ENCODE measurements around the gene GAL3ST3. TPM values are rescaled to one million over a fixed set of nuclear protein-coding genes. Genes with fewer than 3 reads are reported as not detected.

Gene GAL3ST3
- total RNA-seq, 1 donor from 2014 or later: under 0.01 TPM

DNA sequence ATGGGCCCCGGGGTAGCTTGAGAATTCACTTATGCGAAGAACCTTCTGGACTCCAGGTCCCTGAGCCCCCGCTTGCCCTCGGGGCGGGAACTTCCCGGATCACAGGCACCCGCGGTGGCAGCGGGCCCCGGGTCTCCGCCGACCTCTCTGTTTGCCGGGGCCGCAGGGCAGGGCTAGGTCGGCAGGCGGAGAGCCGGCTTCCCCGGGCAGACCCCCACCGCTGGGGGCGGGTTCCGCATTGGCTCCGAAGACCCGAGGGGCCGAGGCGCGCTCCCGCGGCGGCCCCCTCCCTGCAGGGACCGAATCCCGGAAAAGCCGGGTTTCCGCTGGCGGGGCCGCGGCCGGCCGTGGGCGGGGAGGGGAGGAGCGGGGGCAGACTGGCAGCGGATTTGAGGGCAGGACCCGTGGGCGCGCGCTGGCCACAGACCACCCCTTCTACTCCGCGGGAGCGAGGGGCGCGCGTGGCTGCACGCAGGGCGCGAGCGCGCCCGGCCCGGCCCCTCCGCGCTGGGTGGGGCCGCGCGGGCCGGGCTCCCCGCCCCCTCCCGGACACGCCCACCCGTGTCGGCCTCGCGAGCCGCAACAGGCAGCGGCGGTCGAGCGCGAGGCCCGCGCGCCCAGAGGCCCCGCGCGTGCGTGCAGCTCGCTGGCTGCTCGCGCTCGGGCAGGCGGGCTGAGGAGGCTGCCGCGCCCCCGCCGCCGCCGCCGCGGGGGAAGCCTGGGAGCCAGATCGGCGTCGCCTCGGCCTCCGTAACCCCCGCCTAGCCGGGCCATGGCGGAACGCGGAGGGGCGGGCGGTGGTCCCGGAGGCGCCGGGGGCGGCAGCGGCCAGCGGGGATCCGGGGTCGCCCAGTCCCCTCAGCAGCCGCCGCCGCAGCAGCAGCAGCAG, 21.0 kb upstream of the GAL3ST3 start, which contains the start of gene PACS1:
Gene PACS1 (plus strand): TSS at position 558 of the 889 bp plus-strand sequence. CDS start 215 bp downstream, at position 773.
- Histone ChIP-seq H3K4me3 (ENCODE audit: low read length in 3 of 3) (peak within 1 kb of the TSS; percentile 75 to 77 (median 75)), H3K4me1 (ENCODE audit: control insufficient read depth in 3 of 3, insufficient read depth in 3 of 3, low read length in 3 of 3) (peaks cover 24 to 31% (median 26%) of the 10 kb centered on the region in 3 donors), H3K27me3 (ENCODE audit: control insufficient read depth in 3 of 3, insufficient read depth in 3 of 3, low read length in 3 of 3) (no peaks in the 10 kb centered on the region)

DNA sequence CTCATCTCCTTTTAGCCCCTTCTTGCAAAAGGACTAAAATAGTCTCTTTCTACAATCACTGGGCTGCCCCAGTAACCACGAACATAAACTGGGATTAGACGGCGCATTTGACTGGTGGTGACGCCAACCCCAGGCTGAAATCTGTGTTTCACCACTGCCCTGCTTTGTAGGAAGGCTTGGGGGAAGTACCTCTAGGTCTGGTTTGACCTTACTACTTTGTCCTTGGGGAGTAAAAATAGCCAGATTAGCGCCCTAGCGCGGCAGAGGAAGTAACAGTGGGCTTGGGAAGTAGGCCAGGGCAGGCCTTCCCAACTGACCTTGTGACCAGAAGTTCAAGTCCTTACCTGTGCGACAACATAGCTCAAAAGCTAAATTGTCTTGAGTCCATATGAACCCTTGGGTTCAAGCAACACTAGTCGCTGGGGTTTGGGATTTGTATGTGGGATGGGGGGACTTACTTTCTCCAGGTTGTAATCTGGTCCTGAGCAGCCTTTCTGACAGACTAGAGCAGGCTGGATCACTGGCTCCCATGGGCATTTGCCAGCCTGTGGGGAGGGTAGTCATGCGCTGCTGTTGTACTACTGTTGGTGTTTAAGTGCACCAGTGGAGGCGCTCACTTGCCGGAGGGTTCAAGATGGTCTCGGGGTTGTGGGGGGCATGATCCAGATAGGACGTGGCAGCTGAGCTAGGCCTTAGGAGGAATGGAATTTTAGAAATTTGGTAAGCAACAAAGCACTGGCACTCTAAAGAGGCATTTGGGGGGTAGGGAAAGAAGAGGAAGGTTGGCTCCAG, 20.2 kb upstream of the GAL3ST3 start:
- H3K27me3 ChIP-seq (ENCODE audit: control insufficient read depth in 3 of 3, insufficient read depth in 3 of 3, low read length in 3 of 3): no peaks in the 10 kb centered on the region

More for the DNA sequence above, 21.0 kb upstream of the GAL3ST3 start, which contains the start of gene PACS1:
- Histone ChIP-seq H3K9ac (ENCODE audit: low read depth in 1 of 3, low read length in 3 of 3) (peak within 1 kb of the TSS; percentile 73 to 80 (median 78)), H3K9me3 (ENCODE audit: control insufficient read depth in 3 of 3, low read length in 3 of 3) (no peaks in the 10 kb centered on the region), H3K36me3 (ENCODE audit: control insufficient read depth in 3 of 3, insufficient read depth in 3 of 3, low read length in 3 of 3) (peaks cover 24 to 42% (median 25%) of the 10 kb centered on the region in 3 donors), H3K27ac (ENCODE audit: low read depth, low read length) (peak within 1 kb of the TSS; percentile 83)

DNA sequence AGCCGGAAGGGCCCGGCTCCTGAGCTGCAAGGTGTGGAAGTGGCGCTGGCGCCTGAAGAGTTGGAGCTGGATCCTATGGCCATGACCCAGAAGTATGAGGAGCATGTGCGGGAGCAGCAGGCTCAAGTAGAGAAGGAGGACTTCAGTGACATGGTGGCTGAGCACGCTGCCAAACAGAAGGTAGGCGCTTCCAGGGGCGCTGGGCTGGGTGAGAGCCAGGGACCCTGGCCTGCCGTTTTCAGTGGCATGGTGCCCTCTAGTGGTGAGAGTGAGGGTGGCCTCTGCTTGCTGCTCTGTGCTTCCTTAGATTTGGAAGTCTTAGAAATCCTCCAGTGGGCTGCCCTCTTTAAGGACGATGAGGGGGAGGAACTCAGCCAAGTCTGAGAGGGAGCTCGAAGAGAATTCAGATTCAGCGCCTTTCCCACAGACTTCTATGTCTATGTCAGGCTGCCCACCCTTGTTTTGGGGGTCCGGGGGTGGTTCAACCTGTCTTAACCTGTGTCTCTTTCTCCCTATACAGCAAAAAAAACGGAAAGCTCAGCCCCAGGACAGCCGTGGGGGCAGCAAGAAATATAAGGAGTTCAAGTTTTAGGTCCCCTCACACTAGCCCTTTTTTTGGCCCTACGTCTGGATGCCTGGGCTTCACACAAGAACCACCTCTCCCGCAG, 19.3 kb upstream of the GAL3ST3 start:
- Histone ChIP-seq H3K27ac (ENCODE audit: low read depth, low read length) (peak overlapping the region; percentile 83), H3K4me1 (ENCODE audit: control insufficient read depth in 3 of 3, insufficient read depth in 3 of 3, low read length in 3 of 3) (peaks cover 24 to 31% (median 26%) of the 10 kb centered on the region in 3 donors), H3K27me3 (ENCODE audit: control insufficient read depth in 3 of 3, insufficient read depth in 3 of 3, low read length in 3 of 3) (no peaks in the 10 kb centered on the region), H3K9me3 (ENCODE audit: control insufficient read depth in 3 of 3, low read length in 3 of 3) (no peaks in the 10 kb centered on the region), H3K36me3 (ENCODE audit: control insufficient read depth in 3 of 3, insufficient read depth in 3 of 3, low read length in 3 of 3) (peaks cover 33 to 46% (median 35%) of the 10 kb centered on the region in 3 donors), H3K4me3 (ENCODE audit: low read length in 3 of 3) (no peak overlapping the region), H3K9ac (ENCODE audit: low read depth in 1 of 3, low read length in 3 of 3) (peak overlapping the region; percentile 28 to 78 (median 58))

More for the DNA sequence above, 20.2 kb upstream of the GAL3ST3 start:
- Histone ChIP-seq H3K27ac (ENCODE audit: low read depth, low read length) (peak overlapping the region; percentile 83), H3K4me1 (ENCODE audit: control insufficient read depth in 3 of 3, insufficient read depth in 3 of 3, low read length in 3 of 3) (peaks cover 24 to 31% (median 26%) of the 10 kb centered on the region in 3 donors), H3K36me3 (ENCODE audit: control insufficient read depth in 3 of 3, insufficient read depth in 3 of 3, low read length in 3 of 3) (peaks cover 25 to 40% (median 27%) of the 10 kb centered on the region in 3 donors), H3K4me3 (ENCODE audit: low read length in 3 of 3) (peak overlapping the region; percentile 36 to 75 (median 55)), H3K9me3 (ENCODE audit: control insufficient read depth in 3 of 3, low read length in 3 of 3) (no peaks in the 10 kb centered on the region), H3K9ac (ENCODE audit: low read depth in 1 of 3, low read length in 3 of 3) (peak overlapping the region; percentile 58 to 78 (median 73))

DNA sequence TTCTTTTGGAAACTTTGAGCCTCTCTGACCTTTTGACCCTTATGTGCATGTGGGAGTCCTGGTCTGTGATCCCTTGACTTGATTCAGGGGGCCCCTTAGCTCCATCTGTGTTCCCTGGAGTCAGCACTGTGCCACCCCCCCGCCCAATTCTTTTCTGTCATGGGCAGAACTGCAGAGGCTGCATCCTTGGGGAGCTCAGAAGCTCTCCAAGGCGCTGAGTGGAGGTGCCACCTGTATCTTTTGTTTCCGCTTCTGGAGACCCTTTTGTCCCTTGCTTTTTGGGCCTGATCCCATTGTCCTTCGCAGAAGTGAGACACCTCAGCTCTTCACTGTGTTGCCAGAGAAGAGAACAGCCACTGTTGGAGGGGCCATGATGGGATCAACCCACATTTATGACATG, 18.7 kb upstream of the GAL3ST3 start:
- no peak overlapping the region for H3K27ac ChIP-seq (ENCODE audit: low read depth, low read length)
- H3K4me1 ChIP-seq (ENCODE audit: control insufficient read depth in 3 of 3, insufficient read depth in 3 of 3, low read length in 3 of 3): peaks cover 24 to 31% (median 26%) of the 10 kb centered on the region in 3 donors

DNA sequence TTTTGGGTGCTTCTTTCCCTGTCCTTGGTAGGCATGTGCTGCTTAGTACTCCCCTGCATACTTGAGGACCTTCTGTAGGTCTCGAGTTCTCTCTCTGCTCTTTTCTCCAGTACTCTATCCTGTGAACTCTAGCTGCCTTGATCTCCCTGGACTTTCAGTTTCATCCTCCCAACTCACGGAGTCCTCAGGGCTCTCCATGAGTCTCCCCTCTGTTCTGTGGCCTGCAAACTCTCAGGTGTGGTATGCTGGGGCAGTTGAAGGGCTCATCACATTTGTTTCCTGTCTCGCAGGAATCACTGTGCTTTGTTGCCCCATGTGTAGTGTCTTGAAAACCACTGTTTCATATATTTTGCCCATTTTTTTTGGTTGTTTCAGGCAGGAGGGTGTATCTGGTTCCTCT, 17.8 kb upstream of the GAL3ST3 start:
- no peaks in the 10 kb centered on the region for H3K9me3 ChIP-seq (ENCODE audit: control insufficient read depth in 3 of 3, low read length in 3 of 3)
- no peak overlapping the region for H3K9ac ChIP-seq (ENCODE audit: low read depth in 1 of 3, low read length in 3 of 3)
- H3K4me1 ChIP-seq (ENCODE audit: control insufficient read depth in 3 of 3, insufficient read depth in 3 of 3, low read length in 3 of 3): peaks cover 23 to 31% (median 26%) of the 10 kb centered on the region in 3 donors
- H3K27ac ChIP-seq (ENCODE audit: low read depth, low read length): no peak overlapping the region
- no peak overlapping the region for H3K4me3 ChIP-seq (ENCODE audit: low read length in 3 of 3)
- H3K27me3 ChIP-seq (ENCODE audit: control insufficient read depth in 3 of 3, insufficient read depth in 3 of 3, low read length in 3 of 3): no peaks in the 10 kb centered on the region
- peaks cover 40 to 55% (median 50%) of the 10 kb centered on the region in 3 donors for H3K36me3 ChIP-seq (ENCODE audit: control insufficient read depth in 3 of 3, insufficient read depth in 3 of 3, low read length in 3 of 3)

More for the DNA sequence above, 18.7 kb upstream of the GAL3ST3 start:
- H3K36me3 ChIP-seq (ENCODE audit: control insufficient read depth in 3 of 3, insufficient read depth in 3 of 3, low read length in 3 of 3): peaks cover 38 to 51% (median 42%) of the 10 kb centered on the region in 3 donors
- H3K9ac ChIP-seq (ENCODE audit: low read depth in 1 of 3, low read length in 3 of 3): peak overlapping the region in 1 of 3 donors; percentile 25
- H3K9me3 ChIP-seq (ENCODE audit: control insufficient read depth in 3 of 3, low read length in 3 of 3): no peaks in the 10 kb centered on the region
- no peaks in the 10 kb centered on the region for H3K27me3 ChIP-seq (ENCODE audit: control insufficient read depth in 3 of 3, insufficient read depth in 3 of 3, low read length in 3 of 3)
- no peak overlapping the region for H3K4me3 ChIP-seq (ENCODE audit: low read length in 3 of 3)

DNA sequence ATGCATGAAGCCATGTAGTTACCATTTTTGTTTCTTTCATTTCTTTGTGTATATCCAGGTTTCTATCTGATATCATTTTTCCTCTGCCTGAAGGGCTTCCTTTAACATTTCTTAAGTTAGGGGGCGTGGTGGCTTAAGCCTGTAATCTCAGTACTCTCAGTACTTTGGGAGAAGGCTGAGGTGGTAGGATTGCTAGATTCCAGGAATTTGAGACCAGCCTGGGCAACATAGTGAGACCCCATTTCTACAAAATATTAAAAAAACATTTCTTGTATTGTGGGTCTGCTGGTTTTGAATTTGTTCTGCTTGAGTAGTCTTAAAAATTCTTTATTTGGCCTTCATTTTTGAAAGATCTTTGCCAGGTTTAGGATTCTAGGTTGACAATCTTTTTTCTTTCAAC, 15.6 kb upstream of the GAL3ST3 start:
- H3K27ac ChIP-seq (ENCODE audit: low read depth, low read length): no peak overlapping the region
- no peaks in the 10 kb centered on the region for H3K9me3 ChIP-seq (ENCODE audit: control insufficient read depth in 3 of 3, low read length in 3 of 3)
- H3K36me3 ChIP-seq (ENCODE audit: control insufficient read depth in 3 of 3, insufficient read depth in 3 of 3, low read length in 3 of 3): peaks cover 62 to 76% (median 72%) of the 10 kb centered on the region in 3 donors
- no peaks in the 10 kb centered on the region for H3K27me3 ChIP-seq (ENCODE audit: control insufficient read depth in 3 of 3, insufficient read depth in 3 of 3, low read length in 3 of 3)
- no peak overlapping the region for H3K9ac ChIP-seq (ENCODE audit: low read depth in 1 of 3, low read length in 3 of 3)
- no peak overlapping the region for H3K4me3 ChIP-seq (ENCODE audit: low read length in 3 of 3)
- H3K4me1 ChIP-seq (ENCODE audit: control insufficient read depth in 3 of 3, insufficient read depth in 3 of 3, low read length in 3 of 3): peaks cover 16 to 21% (median 18%) of the 10 kb centered on the region in 3 donors

DNA sequence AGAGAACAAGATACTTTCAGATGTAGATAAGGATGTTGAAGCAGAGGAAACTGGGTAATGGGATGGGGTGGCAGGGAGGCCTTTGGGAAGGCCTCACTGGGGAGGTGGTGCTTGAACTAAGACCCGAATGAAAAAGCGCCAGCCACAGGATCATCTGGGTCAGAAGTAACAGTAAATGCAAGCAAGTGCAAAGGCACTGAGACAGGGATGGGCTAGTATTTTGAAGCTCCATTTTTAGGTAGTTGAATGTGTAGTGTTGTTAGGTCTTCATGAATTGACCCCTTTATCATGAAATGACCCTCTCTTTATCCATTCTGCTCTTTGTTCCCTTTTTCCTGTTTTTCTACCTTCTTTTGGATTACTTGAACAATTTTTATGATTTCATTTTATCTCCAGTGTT, 14.9 kb upstream of the GAL3ST3 start:
- Histone ChIP-seq H3K27me3 (ENCODE audit: control insufficient read depth in 3 of 3, insufficient read depth in 3 of 3, low read length in 3 of 3) (no peaks in the 10 kb centered on the region), H3K9me3 (ENCODE audit: control insufficient read depth in 3 of 3, low read length in 3 of 3) (no peaks in the 10 kb centered on the region), H3K4me3 (ENCODE audit: low read length in 3 of 3) (no peak overlapping the region), H3K9ac (ENCODE audit: low read depth in 1 of 3, low read length in 3 of 3) (no peak overlapping the region), H3K4me1 (ENCODE audit: control insufficient read depth in 3 of 3, insufficient read depth in 3 of 3, low read length in 3 of 3) (peaks cover 10 to 14% (median 12%) of the 10 kb centered on the region in 3 donors), H3K27ac (ENCODE audit: low read depth, low read length) (no peak overlapping the region), H3K36me3 (ENCODE audit: control insufficient read depth in 3 of 3, insufficient read depth in 3 of 3, low read length in 3 of 3) (peaks cover 68 to 83% (median 78%) of the 10 kb centered on the region in 3 donors)

DNA sequence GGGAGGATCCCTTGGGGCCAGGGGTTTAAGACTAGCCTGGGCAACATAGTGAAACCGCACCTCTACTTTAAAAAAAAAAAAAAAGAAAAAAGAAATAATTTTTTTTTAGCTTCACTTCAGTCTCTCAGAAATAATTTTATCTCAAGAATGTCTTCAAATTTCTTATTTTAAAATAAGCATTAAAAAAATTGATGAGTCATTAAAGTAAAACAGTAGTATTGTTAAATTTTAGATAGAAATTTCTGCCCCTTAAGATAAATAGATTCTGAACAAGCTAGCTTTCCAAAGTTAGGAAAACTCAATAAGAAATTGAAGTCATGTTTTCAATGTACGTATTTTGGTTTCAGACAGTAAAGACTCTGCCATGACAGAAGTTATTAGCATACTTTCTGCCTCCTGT, 13.4 kb upstream of the GAL3ST3 start:
- no peak overlapping the region for H3K27ac ChIP-seq (ENCODE audit: low read depth, low read length)
- no peak overlapping the region for H3K4me3 ChIP-seq (ENCODE audit: low read length in 3 of 3)
- H3K27me3 ChIP-seq (ENCODE audit: control insufficient read depth in 3 of 3, insufficient read depth in 3 of 3, low read length in 3 of 3): no peaks in the 10 kb centered on the region
- H3K9ac ChIP-seq (ENCODE audit: low read depth in 1 of 3, low read length in 3 of 3): no peak overlapping the region
- peaks cover 65 to 83% (median 82%) of the 10 kb centered on the region in 3 donors for H3K36me3 ChIP-seq (ENCODE audit: control insufficient read depth in 3 of 3, insufficient read depth in 3 of 3, low read length in 3 of 3)
- no peaks in the 10 kb centered on the region for H3K9me3 ChIP-seq (ENCODE audit: control insufficient read depth in 3 of 3, low read length in 3 of 3)
- no peaks in the 10 kb centered on the region for H3K4me1 ChIP-seq (ENCODE audit: control insufficient read depth in 3 of 3, insufficient read depth in 3 of 3, low read length in 3 of 3)

DNA sequence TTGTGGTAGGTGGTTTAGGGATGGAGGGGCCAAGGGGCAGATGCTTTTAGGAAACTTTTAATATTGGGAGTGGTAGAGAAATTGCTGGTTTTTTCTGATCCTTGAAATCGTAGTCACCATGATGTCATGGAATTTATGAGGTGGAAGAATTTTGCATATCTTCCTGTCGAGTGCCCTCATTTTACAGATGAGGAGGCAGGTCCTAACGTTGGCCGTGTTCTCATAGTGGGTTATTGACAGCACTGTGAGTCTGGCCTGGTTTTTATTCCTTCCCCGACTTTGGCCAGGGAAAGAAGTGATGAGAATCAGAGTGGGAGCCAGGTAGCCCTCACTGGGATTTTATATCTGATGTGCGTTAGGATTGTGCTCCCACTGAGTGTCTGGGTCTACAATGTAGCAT, 12.3 kb upstream of the GAL3ST3 start:
- Histone ChIP-seq H3K9ac (ENCODE audit: low read depth in 1 of 3, low read length in 3 of 3) (no peak overlapping the region), H3K9me3 (ENCODE audit: control insufficient read depth in 3 of 3, low read length in 3 of 3) (no peaks in the 10 kb centered on the region), H3K27me3 (ENCODE audit: control insufficient read depth in 3 of 3, insufficient read depth in 3 of 3, low read length in 3 of 3) (no peaks in the 10 kb centered on the region), H3K4me1 (ENCODE audit: control insufficient read depth in 3 of 3, insufficient read depth in 3 of 3, low read length in 3 of 3) (no peaks in the 10 kb centered on the region), H3K4me3 (ENCODE audit: low read length in 3 of 3) (no peak overlapping the region), H3K36me3 (ENCODE audit: control insufficient read depth in 3 of 3, insufficient read depth in 3 of 3, low read length in 3 of 3) (peaks cover 65 to 82% (median 82%) of the 10 kb centered on the region in 3 donors), H3K27ac (ENCODE audit: low read depth, low read length) (no peak overlapping the region)
